H9 (cell line): ENCODE measurements around the gene HMGCS1. TPM values are rescaled to one million over a fixed set of nuclear protein-coding genes. Genes with fewer than 3 reads are reported as not detected.

Experiments used
- DNase-seq: peaks from one replicate; pipeline ENCODE4 v3.0.0-alpha.2; 2017
- H2AFZ ChIP-seq: one replicate; pipeline ENCODE4 v1.6.1; 2013; ENCODE audit warnings: mild to moderate bottlenecking, low read length, control low read depth, moderate library complexity
- H2AK5ac ChIP-seq: 2 replicates; pipeline ENCODE4 v1.6.1; 2013; ENCODE audit warnings: low read length, control low read depth, mixed read lengths; ENCODE audit not compliant: insufficient read length
- H2BK120ac ChIP-seq: one replicate; pipeline ENCODE4 v1.6.1; 2013; ENCODE audit warnings: low read depth, mild to moderate bottlenecking, low read length, control low read depth, inconsistent platforms; ENCODE audit not compliant: poor library complexity, severe bottlenecking
- H2BK12ac ChIP-seq: 2 replicates; pipeline ENCODE4 v1.6.1; 2013; ENCODE audit warnings: low read length, control low read depth, mixed read lengths, low read depth; ENCODE audit not compliant: insufficient read length
- H2BK15ac ChIP-seq: 2 replicates; pipeline ENCODE4 v1.6.1; 2013; ENCODE audit warnings: low read depth, low read length, control low read depth
- H2BK20ac ChIP-seq: one replicate; pipeline ENCODE4 v1.6.1; 2013; ENCODE audit warnings: low read depth, mild to moderate bottlenecking, low read length, control low read depth, inconsistent platforms; ENCODE audit not compliant: poor library complexity, severe bottlenecking
- H2BK5ac ChIP-seq: 2 replicates; pipeline ENCODE4 v1.6.1; 2013; ENCODE audit warnings: low read length, control low read depth, mixed read lengths; ENCODE audit not compliant: insufficient read length
- H3K14ac ChIP-seq: 2 replicates; pipeline ENCODE4 v1.6.1; 2013; ENCODE audit warnings: low read length, control low read depth; ENCODE audit not compliant: insufficient read depth
- H3K18ac ChIP-seq: 2 replicates; pipeline ENCODE4 v1.6.1; 2013; ENCODE audit warnings: low read depth, mild to moderate bottlenecking, mixed read lengths, low read length, control low read depth; ENCODE audit not compliant: insufficient read length
- H3K23ac ChIP-seq: 2 replicates; pipeline ENCODE4 v1.6.1; 2013; ENCODE audit warnings: low read length, control low read depth, mixed read lengths, low read depth; ENCODE audit not compliant: insufficient read length
- H3K23me2 ChIP-seq: 2 replicates; pipeline ENCODE4 v1.6.1; 2013; ENCODE audit warnings: low read depth, mild to moderate bottlenecking, mixed read lengths, low read length, control low read depth; ENCODE audit not compliant: insufficient read length, poor library complexity, severe bottlenecking
- H3K27ac ChIP-seq: 2 replicates; pipeline ENCODE4 v1.5.1; 2013; ENCODE audit warnings: low read length, control low read depth, mixed read lengths, low read depth; ENCODE audit not compliant: insufficient read length
- H3K27me3 ChIP-seq: 2 replicates; pipeline ENCODE4 v1.6.1; 2013; ENCODE audit warnings: low read length, control low read depth, inconsistent platforms; ENCODE audit not compliant: insufficient read depth
- H3K4ac ChIP-seq: 2 replicates; pipeline ENCODE4 v1.6.1; 2013; ENCODE audit warnings: low read depth, mild to moderate bottlenecking, control low read depth, inconsistent platforms, low read length, moderate library complexity
- H3K4me1 ChIP-seq: 2 replicates; pipeline ENCODE4 v1.6.1; 2013; ENCODE audit warnings: low read length, control low read depth, inconsistent platforms; ENCODE audit not compliant: insufficient read depth
- H3K4me2 ChIP-seq: 2 replicates; pipeline ENCODE4 v1.6.1; 2013; ENCODE audit warnings: low read length, control low read depth, mixed read lengths; ENCODE audit not compliant: insufficient read length, insufficient read depth
- H3K56ac ChIP-seq: 2 replicates; pipeline ENCODE4 v1.6.1; 2013; ENCODE audit warnings: low read depth, mild to moderate bottlenecking, mixed read lengths, low read length, control low read depth; ENCODE audit not compliant: insufficient read length
- H3K79me1 ChIP-seq: 2 replicates; pipeline ENCODE4 v1.6.1; 2013; ENCODE audit warnings: low read depth, mild to moderate bottlenecking, moderate library complexity, low read length, control low read depth, inconsistent platforms; ENCODE audit not compliant: insufficient read depth, poor library complexity, severe bottlenecking
- H3K79me2 ChIP-seq: 2 replicates; pipeline ENCODE4 v1.6.1; 2013; ENCODE audit warnings: low read length, control low read depth, inconsistent platforms; ENCODE audit not compliant: insufficient read depth
- H3K9ac ChIP-seq: 2 replicates; pipeline ENCODE4 v1.6.1; 2013; ENCODE audit warnings: low read length, control low read depth, mixed read lengths; ENCODE audit not compliant: insufficient read length; ENCODE audit errors: extremely low read depth
- H3K9me3 ChIP-seq: one replicate; pipeline ENCODE4 v1.6.1; 2013; ENCODE audit warnings: low read depth, low read length, inconsistent platforms; ENCODE audit not compliant: control insufficient read depth
- H3T11ph ChIP-seq: one replicate; pipeline ENCODE4 v1.6.1; 2013; ENCODE audit warnings: mild to moderate bottlenecking, low read length, control low read depth, inconsistent platforms
- H4K20me1 ChIP-seq: one replicate; pipeline ENCODE4 v1.6.1; 2013; ENCODE audit not compliant: control insufficient read depth, insufficient read length, insufficient read depth
- H4K5ac ChIP-seq: 2 replicates; pipeline ENCODE4 v1.6.1; 2013; ENCODE audit warnings: low read depth, mild to moderate bottlenecking, mixed read lengths, low read length, control low read depth; ENCODE audit not compliant: insufficient read length
- H4K8ac ChIP-seq: replicated peaks from 2 replicates; pipeline ENCODE4 v1.6.1; 2013; ENCODE audit warnings: low read length, control low read depth, mixed read lengths, low read depth; ENCODE audit not compliant: insufficient read length
- H4K91ac ChIP-seq: 2 replicates; pipeline ENCODE4 v1.6.1; 2013; ENCODE audit warnings: low read depth, mild to moderate bottlenecking, moderate library complexity, mixed read lengths, low read length, control low read depth; ENCODE audit not compliant: insufficient read length
- H3K27ac Mint-ChIP-seq, 3 experiments: 2 replicates in 2 of 3; 3 replicates in 1 of 3; pipeline ENCODE4 v1.8.0; 2020 to 2021; ENCODE audit warnings: mixed read lengths in 3 of 3, mild to moderate bottlenecking in 1 of 3, moderate library complexity in 1 of 3
- H3K27me3 Mint-ChIP-seq: 2 replicates; pipeline ENCODE4 v1.8.0; 2021; ENCODE audit warnings: low read depth, mild to moderate bottlenecking, moderate library complexity, mixed read lengths
- H3K36me3 Mint-ChIP-seq, 3 experiments: 2 replicates in 2 of 3; 3 replicates in 1 of 3; pipeline ENCODE4 v1.8.0; 2020 to 2021; ENCODE audit warnings: low read depth in 3 of 3, mixed read lengths in 3 of 3; ENCODE audit not compliant: insufficient read depth in 1 of 3
- H3K4me1 Mint-ChIP-seq, 2 experiments: 2 replicates each; pipeline ENCODE4 v1.8.0; 2020; ENCODE audit warnings: mixed read lengths in 2 of 2
- H3K4me3 Mint-ChIP-seq, 2 experiments: 2 replicates in 1 of 2; 3 replicates in 1 of 2; pipeline ENCODE4 v1.8.0; 2020 to 2021; ENCODE audit warnings: mild to moderate bottlenecking in 2 of 2, mixed read lengths in 2 of 2, moderate library complexity in 1 of 2
- H3K9me3 Mint-ChIP-seq, 2 experiments: 2 replicates in 1 of 2; 3 replicates in 1 of 2; pipeline ENCODE4 v1.8.0; 2020; ENCODE audit warnings: mild to moderate bottlenecking in 2 of 2, mixed read lengths in 2 of 2, moderate library complexity in 1 of 2
- CTCF ChIP-seq: fragments of 200-600 bp; sonication (generic); conservative IDR thresholded peaks from 3 replicates; pipeline ENCODE4 v1.8.0; 2021; ENCODE audit warnings: antibody characterized with exemption, mild to moderate bottlenecking
- WGBS: extraction: QIAGEN DNeasy Blood & Tissue Kit; methylation state at CpG from one replicate; pipeline ENCODE4 v1.1.7; 2013; ENCODE audit warnings: missing lambda C conversion rate, low lambda C conversion rate, mixed read lengths; ENCODE audit not compliant: insufficient read length; ENCODE audit errors: extremely low coverage; 5-methylcytosine and 5-hydroxymethylcytosine counted together
- total RNA-seq: library from RNA; stranded (reverse); gene quantifications from 2 replicates; pipeline ENCODE4 v1.2.1, GENCODE V29; 2021

HMGCS1 gene
- total RNA-seq, 1 experiment from 2014 or later, result 147 TPM

- no peak overlapping the region for H3K18ac ChIP-seq
- no peak for DNase-seq
- TF ChIP-seq CTCF, result no peak
- no peak overlapping the region for H2BK20ac ChIP-seq
- H2BK120ac ChIP-seq, result no peak overlapping the region
- no peak overlapping the region for H2BK5ac ChIP-seq
- H3K27ac Mint-ChIP-seq, result no peak overlapping the region
- H3K79me2 ChIP-seq, result no peaks in the 10 kb centered on the region
- no peak overlapping the region for H3K14ac ChIP-seq
- H3K23ac ChIP-seq, result no peak overlapping the region
- H4K91ac ChIP-seq, result no peak overlapping the region
- H3K4me1 ChIP-seq, result no peaks in the 10 kb centered on the region
- H4K20me1 ChIP-seq, result no peaks in the 10 kb centered on the region
- no CpG with 5 or more reads among the region's 1 CpG for WGBS
- peaks cover 14% of the 10 kb centered on the region; the same call in 1 of the 2 replicates for H3K27me3 Mint-ChIP-seq
- H3K79me1 ChIP-seq, result no peaks in the 10 kb centered on the region
- no peak overlapping the region for H4K8ac ChIP-seq
- H2BK15ac ChIP-seq, result no peak overlapping the region
- no peaks in the 10 kb centered on the region for H3K36me3 Mint-ChIP-seq
- H3K4me1 Mint-ChIP-seq, result no peaks in the 10 kb centered on the region
- no peak overlapping the region for H2AK5ac ChIP-seq
- no peak overlapping the region for H3K4me3 Mint-ChIP-seq
- no peaks in the 10 kb centered on the region for H3K9me3 ChIP-seq
- H3K56ac ChIP-seq, result no peak overlapping the region
- H3K9me3 Mint-ChIP-seq, result peaks cover 3 to 7% of the 10 kb centered on the region in 2 experiments; a peak in 3 of 5 replicates
- no peak overlapping the region for H3K4me2 ChIP-seq
- H3K27me3 ChIP-seq, result no peaks in the 10 kb centered on the region
- no peak overlapping the region for H2BK12ac ChIP-seq
- H2AFZ ChIP-seq, result no peak overlapping the region
- H4K5ac ChIP-seq, result no peak overlapping the region
- H3K23me2 ChIP-seq, result no peaks in the 10 kb centered on the region
- no peak overlapping the region for H3K27ac ChIP-seq
- no peak overlapping the region for H3K9ac ChIP-seq
- H3T11ph ChIP-seq, result no peak overlapping the region
- no peak overlapping the region for H3K4ac ChIP-seq
These were observed 55.1 kb downstream of the HMGCS1 start for GRCh38 chr5:43258116-43258515.
